M059J (cell line): Measurements from ENCODE around the gene KRTAP27-1. TPM values are rescaled to one million over a fixed set of nuclear protein-coding genes. Genes with fewer than 3 reads are reported as not detected.
A peak's percentile ranks its signal among the peaks of the same experiment; 100 is the strongest.

Experiments used
- DNase-seq: peaks from one replicate; pipeline ENCODE4 v3.0.0-alpha.2; 2012; ENCODE audit warnings: low read depth
- total RNA-seq: library from RNA; depleted of rRNA; stranded (reverse); fragments of >200 nt; shearing (Covaris generic); gene quantifications from 2 replicates; pipeline ENCODE4 v1.2.3, GENCODE V29; 2014; rRNA removed

Gene KRTAP27-1
- not detected in 2 replicates for total RNA-seq

- no peak for DNase-seq
Observed at GRCh38 chr21:30337276-30337744, at the start of gene KRTAP27-1. Gene KRTAP27-1, minus strand, starts transcription at chr21:30337694. Its CDS starts 26 bp downstream, at chr21:30337668.

GRCh38 chr21:30382201-30382600 lies 44.7 kb upstream of the KRTAP27-1 start:
- DNase-seq: no peak

DNA sequence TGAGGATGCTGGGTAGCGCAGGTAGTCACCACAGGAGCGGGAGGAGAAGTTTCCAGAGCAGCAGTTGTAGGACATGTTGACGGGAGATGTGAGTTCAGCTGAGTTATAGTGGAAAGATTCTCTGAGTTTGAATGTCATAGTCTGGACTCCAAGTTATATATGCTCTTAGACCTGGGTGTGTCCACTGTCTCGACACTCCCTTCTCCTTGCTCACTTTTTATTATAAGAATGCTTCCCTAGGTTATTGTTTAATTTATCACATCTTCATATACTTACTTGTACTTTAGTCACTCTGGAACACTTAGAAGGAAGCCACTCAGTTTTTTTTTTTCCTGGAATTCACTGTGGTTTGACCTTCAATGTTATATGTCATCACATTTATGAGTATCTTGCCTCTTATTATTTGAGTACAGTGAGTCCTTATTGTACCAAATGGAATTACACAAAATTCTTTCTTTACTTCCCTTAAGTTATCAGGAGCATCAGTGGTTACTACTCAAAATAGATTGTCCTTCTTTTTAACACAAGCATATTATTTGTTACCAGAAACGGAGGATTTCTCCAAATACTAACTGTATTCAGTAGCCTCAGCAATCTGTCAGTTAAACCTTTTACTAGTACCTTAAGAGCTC lies 34.8 kb upstream of the KRTAP27-1 start, which contains the start of gene KRTAP13-2:
Gene KRTAP13-2 (minus strand): TSS at position 133 of the 632 bp plus-strand sequence. CDS start 58 bp downstream, at position 75.
- no peak for DNase-seq

GRCh38 chr21:30355906-30356305 lies 18.4 kb upstream of the KRTAP27-1 start:
- DNase-seq: no peak

- no peak for DNase-seq
Observed at GRCh38 chr21:30354308-30355005, 17.0 kb upstream of the KRTAP27-1 start.

DNA sequence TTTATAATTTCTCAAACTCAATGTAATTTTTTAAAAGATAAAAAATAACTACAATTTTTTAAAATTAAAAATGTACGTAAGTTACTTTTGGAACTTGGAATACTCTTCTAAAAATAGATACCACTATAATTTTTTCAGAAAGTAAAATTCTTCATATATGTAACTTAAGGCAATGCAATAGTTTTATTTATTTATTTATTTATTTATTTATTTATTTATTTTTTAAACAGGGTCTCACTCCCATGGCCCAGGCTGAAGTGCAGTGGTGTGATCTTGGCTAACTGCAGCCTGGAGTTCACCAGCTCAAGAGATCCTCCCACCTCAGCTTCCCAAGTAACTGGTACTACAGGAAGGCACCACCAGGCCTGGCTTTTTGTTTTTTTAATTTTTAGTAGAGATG lies 14.0 kb upstream of the KRTAP27-1 start:
- DNase-seq: no peak

GRCh38 chr21:30349572-30349971 lies 12.1 kb upstream of the KRTAP27-1 start:
- DNase-seq: no peak

GRCh38 chr21:30348506-30348905 lies 11.0 kb upstream of the KRTAP27-1 start, which contains the start of gene KRTAP23-1:
Gene KRTAP23-1, minus strand, starts transcription at chr21:30348606. Its CDS starts 0 bp downstream, at chr21:30348606.
- DNase-seq: no peak

GRCh38 chr21:30345014-30345413 lies 7.5 kb upstream of the KRTAP27-1 start:
- DNase-seq: no peak

GRCh38 chr21:30340714-30341573 lies 3.5 kb upstream of the KRTAP27-1 start:
- peak; percentile 8 for DNase-seq

- no peak for DNase-seq
Observed at GRCh38 chr21:30338717-30339116, 1.2 kb upstream of the KRTAP27-1 start.

DNA sequence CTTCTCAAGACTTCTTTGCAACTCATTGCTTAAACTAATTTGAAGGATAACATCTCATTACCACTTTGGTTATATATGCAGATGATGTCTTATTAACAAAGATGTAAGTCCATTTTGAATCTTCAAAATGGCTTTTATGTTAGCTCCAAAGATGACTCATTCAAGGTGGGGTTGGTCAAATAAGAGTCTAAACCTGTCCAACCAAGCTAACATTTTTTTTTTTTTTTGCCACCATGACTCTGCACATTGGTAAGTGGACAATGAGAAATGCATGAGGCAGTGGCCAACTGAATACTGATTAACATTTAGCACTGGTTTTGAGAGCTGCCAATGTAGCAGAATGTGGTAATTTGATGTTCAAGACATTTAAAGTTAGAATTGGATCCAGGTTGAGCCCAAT lies 278 bp upstream of the KRTAP27-1 start:
- no peak for DNase-seq

- DNase-seq: no peak
Observed at GRCh38 chr21:30336596-30336995, 898 bp downstream of the KRTAP27-1 start.

DNA sequence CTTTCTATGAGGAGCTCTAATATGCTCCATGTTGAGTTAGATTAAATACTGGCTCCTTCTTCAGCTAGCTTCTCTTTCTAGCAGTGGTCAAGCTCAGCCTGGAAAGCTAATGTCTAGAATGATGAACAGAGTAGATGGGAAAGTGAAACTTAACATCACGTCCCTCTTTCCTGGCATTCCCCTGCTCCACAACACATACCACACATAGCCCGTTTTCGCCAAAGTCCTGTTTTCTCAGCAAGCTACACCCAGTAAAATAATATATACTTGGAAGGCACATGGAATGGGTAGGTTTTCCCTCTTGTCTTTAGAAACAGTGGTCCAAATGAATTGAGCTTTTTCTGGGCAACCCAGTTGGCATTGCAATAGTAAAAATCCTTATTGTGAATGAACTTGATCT lies 3.8 kb downstream of the KRTAP27-1 start:
- no peak for DNase-seq

- DNase-seq: no peak
Observed at GRCh38 chr21:30332681-30333080, 4.8 kb downstream of the KRTAP27-1 start.

- peak; percentile 1 for DNase-seq
Observed at GRCh38 chr21:30329203-30329875, 8.2 kb downstream of the KRTAP27-1 start.

DNA sequence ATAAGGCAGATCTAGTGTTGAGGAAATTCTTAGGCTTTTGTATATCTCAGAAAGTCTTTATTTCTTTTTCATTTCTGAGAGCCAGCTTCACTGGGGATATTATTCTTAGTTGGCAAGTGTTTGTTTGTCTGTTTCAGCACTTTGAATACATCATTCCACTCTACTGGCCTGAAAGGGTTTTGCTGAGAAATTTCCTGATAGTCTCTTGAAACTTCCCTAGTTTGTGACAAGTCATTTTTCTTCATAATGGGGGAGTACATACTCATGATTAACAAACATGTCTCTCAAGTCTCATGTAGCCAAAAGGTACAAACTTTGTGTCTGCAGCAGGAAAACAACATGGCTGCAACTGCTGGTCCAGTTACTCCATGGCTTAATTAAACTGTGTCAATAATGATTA lies 11.1 kb downstream of the KRTAP27-1 start:
- no peak for DNase-seq

- DNase-seq: no peak
Observed at GRCh38 chr21:30320215-30320614, 17.3 kb downstream of the KRTAP27-1 start, which contains the start of gene KRTAP26-1. Gene KRTAP26-1, minus strand, starts transcription at chr21:30320315. Its CDS starts 280 bp downstream, at chr21:30320035.

GRCh38 chr21:30315701-30316100 lies 21.8 kb downstream of the KRTAP27-1 start:
- DNase-seq: no peak

GRCh38 chr21:30306884-30307283 lies 30.6 kb downstream of the KRTAP27-1 start:
- DNase-seq: no peak

- no peak for DNase-seq
Observed at GRCh38 chr21:30305136-30305535, 32.4 kb downstream of the KRTAP27-1 start.
